Parathyroid adenoma (tissue), 2 donors: ENCODE results near the gene NDUFA7.
A peak's percentile ranks its signal among the peaks of the same experiment; 100 is the strongest.
"Not testable (repeated sequence)": the region's sequence is repeated elsewhere in the genome, so short reads cannot be mapped to it uniquely, and the experiment has no call there.

ENCODE experiments used
- H2AFZ ChIP-seq: fragments of 300-600 bp; sonication (generic); one replicate; pipeline ENCODE4 v1.7.0; 2017; ENCODE audit warnings: antibody characterized with exemption, mild to moderate bottlenecking
- H3K27ac ChIP-seq: fragments of 300-600 bp; sonication (generic); one replicate; pipeline ENCODE4 v1.7.0; 2017
- H3K27me3 ChIP-seq: fragments of 300-600 bp; sonication (generic); one replicate; pipeline ENCODE4 v1.7.0; 2017; ENCODE audit warnings: low read length; ENCODE audit not compliant: control insufficient read depth, insufficient read depth
- H3K36me3 ChIP-seq: fragments of 300-600 bp; sonication (generic); one replicate; pipeline ENCODE4 v1.7.0; 2017; ENCODE audit warnings: low read length; ENCODE audit not compliant: control insufficient read depth, insufficient read depth
- H3K4me1 ChIP-seq: fragments of 300-600 bp; sonication (generic); one replicate; pipeline ENCODE4 v1.7.0; 2017; ENCODE audit warnings: control low read depth
- H3K4me2 ChIP-seq: fragments of 300-600 bp; sonication (generic); one replicate; pipeline ENCODE4 v1.7.0; 2017; ENCODE audit warnings: low read length
- H3K4me3 ChIP-seq: fragments of 300-600 bp; sonication (generic); one replicate; pipeline ENCODE4 v1.7.0; 2017; ENCODE audit warnings: low read depth, low read length
- H3K79me2 ChIP-seq: fragments of 300-600 bp; sonication (generic); one replicate; pipeline ENCODE4 v1.7.0; 2017; ENCODE audit warnings: control low read depth
- H3K9ac ChIP-seq: fragments of 300-600 bp; sonication (generic); one replicate; pipeline ENCODE4 v1.7.0; 2017; ENCODE audit warnings: mild to moderate bottlenecking
- H3K9me3 ChIP-seq: fragments of 300-600 bp; sonication (generic); one replicate; pipeline ENCODE4 v1.7.0; 2017; ENCODE audit warnings: low read length; ENCODE audit not compliant: control insufficient read depth
- CTCF ChIP-seq: fragments of 300-600 bp; sonication (generic); IDR thresholded peaks from one replicate; pipeline ENCODE4 v1.7.0; 2017; ENCODE audit warnings: antibody characterized with exemption, mild to moderate bottlenecking
- donor health status: primary hyperparathyroidism.

NDUFA7 gene

GRCh38 chr19:8358948-8359347 is 37.8 kb upstream of the NDUFA7 start:
- H3K9ac ChIP-seq: no peak overlapping the region
- H3K4me2 ChIP-seq: no peak overlapping the region

DNA sequence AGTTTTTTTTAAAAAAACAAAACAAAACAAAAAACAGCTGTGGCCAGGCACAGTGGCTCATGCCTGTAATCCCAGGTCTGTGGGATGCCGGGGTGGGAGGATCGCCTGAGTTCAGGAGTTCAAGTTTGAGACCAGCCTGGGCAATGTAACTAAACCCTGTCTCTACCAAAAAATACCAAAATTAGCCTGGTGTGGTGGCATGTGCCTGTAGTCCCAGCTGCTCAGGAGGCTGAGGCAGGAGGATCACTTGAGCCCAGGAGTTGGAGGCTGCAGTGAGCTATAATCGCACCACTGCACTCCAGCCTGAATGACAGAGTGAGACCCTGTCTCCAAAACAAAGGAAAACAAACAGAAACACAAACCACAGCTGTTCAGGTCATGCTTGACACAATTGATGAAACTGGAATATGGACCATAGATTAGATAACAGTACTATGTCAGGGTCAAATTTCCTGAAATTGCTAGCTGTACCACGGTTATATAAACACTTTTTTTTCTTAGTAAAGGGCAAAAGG is 35.9 kb upstream of the NDUFA7 start:
- no peak for TF ChIP-seq CTCF
- no peak overlapping the region for H2AFZ ChIP-seq
- H3K9ac ChIP-seq: no peak overlapping the region
- peaks cover 6% of the 10 kb centered on the region for H3K4me1 ChIP-seq
- peak overlapping the region; percentile 17 for H3K27ac ChIP-seq
- H3K4me2 ChIP-seq: no peak overlapping the region
- H3K36me3 ChIP-seq: no peaks in the 10 kb centered on the region
- no peaks in the 10 kb centered on the region for H3K27me3 ChIP-seq
- no peaks in the 10 kb centered on the region for H3K9me3 ChIP-seq
- no peak overlapping the region for H3K4me3 ChIP-seq
- H3K79me2 ChIP-seq: no peaks in the 10 kb centered on the region

More at GRCh38 chr19:8358948-8359347, 37.8 kb upstream of the NDUFA7 start:
- Histone ChIP-seq H3K4me1 (peaks cover 7% of the 10 kb centered on the region), H3K36me3 (no peaks in the 10 kb centered on the region), H3K79me2 (no peaks in the 10 kb centered on the region), H3K9me3 (no peaks in the 10 kb centered on the region), H3K4me3 (no peak overlapping the region), H2AFZ (no peak overlapping the region), H3K27me3 (no peaks in the 10 kb centered on the region), H3K27ac (no peak overlapping the region)
- TF ChIP-seq CTCF: no peak

- Histone ChIP-seq H3K4me2 (no peak overlapping the region), H3K9ac (no peak overlapping the region), H3K4me3 (no peak overlapping the region), H2AFZ (no peak overlapping the region), H3K27ac (peak overlapping the region; percentile 9), H3K79me2 (no peaks in the 10 kb centered on the region), H3K27me3 (no peaks in the 10 kb centered on the region), H3K9me3 (no peaks in the 10 kb centered on the region), H3K4me1 (peaks cover 3% of the 10 kb centered on the region), H3K36me3 (no peaks in the 10 kb centered on the region)
- no peak for TF ChIP-seq CTCF
Measured at GRCh38 chr19:8355631-8356402, 34.6 kb upstream of the NDUFA7 start.

GRCh38 chr19:8352845-8353244 is 31.7 kb upstream of the NDUFA7 start:
- not testable (repeated sequence) for H3K4me1 ChIP-seq, H3K4me3 ChIP-seq, H3K36me3 ChIP-seq, H3K79me2 ChIP-seq, H3K9ac ChIP-seq, H3K27ac ChIP-seq, H3K27me3 ChIP-seq, H3K9me3 ChIP-seq
- H3K4me2 ChIP-seq: peak overlapping the region; percentile 47
- peak overlapping the region; percentile 61 for H2AFZ ChIP-seq

DNA sequence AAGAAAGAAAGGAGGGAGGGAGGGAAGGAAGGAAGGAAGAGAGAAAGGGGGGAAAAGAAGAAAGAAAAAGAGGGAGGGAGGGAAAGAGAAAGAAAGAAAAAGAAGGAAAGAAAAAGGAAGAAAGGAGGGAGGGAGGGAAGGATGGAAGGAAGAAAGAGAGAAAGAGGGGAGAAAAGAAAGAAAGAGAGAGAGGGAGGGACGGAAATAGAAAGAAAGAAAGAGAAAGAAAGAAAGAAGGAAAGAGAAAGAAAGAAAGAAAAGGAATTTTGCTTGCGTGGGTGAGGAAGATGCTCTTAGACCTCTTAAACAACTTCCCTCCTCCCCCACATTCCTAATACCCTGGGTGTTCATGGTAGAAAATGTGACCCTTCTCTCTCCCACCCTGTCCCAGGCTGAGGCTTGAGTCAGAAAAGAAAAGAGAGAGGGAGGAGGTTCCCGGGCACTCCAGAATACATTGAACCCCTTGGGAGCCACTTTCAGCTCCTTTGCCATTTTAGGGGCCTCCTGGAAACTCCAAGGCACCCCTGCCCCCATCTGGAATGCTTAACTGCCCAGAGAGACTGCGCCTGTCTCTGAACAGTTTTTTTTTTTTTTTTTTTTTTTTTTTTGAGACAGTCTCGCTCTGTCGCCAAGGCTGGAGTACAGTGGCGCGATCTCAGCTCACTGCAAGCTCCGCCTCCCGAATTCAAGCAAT is 31.1 kb upstream of the NDUFA7 start:
- Histone ChIP-seq H3K4me1 (peaks cover 3% of the 10 kb centered on the region), H3K27ac (no peak overlapping the region), H3K4me3 (no peak overlapping the region), H3K9ac (no peak overlapping the region), H3K27me3 (no peaks in the 10 kb centered on the region), H3K9me3 (no peaks in the 10 kb centered on the region), H3K36me3 (no peaks in the 10 kb centered on the region), H3K4me2 (peak overlapping the region; percentile 47), H3K79me2 (no peaks in the 10 kb centered on the region), H2AFZ (peak overlapping the region; percentile 61)
- TF ChIP-seq CTCF: no peak

GRCh38 chr19:8349629-8350372 is 28.6 kb upstream of the NDUFA7 start:
- not testable (repeated sequence) for H3K4me3 ChIP-seq, H2AFZ ChIP-seq, H3K27me3 ChIP-seq, H3K36me3 ChIP-seq, H3K79me2 ChIP-seq, H3K27ac ChIP-seq, H3K4me2 ChIP-seq, H3K4me1 ChIP-seq, H3K9me3 ChIP-seq, H3K9ac ChIP-seq
